Thyroid gland (tissue), 4 donors: ENCODE results near the gene SV2B. TPM values are rescaled to one million over a fixed set of nuclear protein-coding genes. Genes with fewer than 3 reads are reported as not detected.

Source experiments
- DNase-seq, 2 donors: peaks; one replicate each; pipeline ENCODE4 v3.0.0-alpha.2; 2019
- H3K27ac ChIP-seq, 3 donors: fragments of 200-600 bp; sonication (generic); 1 replicate in 2 of 3; 2 replicates in 1 of 3; pipeline ENCODE4 v1.5.1; 2016 to 2019; ENCODE audit warnings: mild to moderate bottlenecking in 1 of 3, moderate library complexity in 1 of 3
- H3K27me3 ChIP-seq: fragments of 200-600 bp; sonication (generic); one replicate; pipeline ENCODE4 v1.5.1; 2019
- H3K36me3 ChIP-seq, 2 donors: fragments of 200-600 bp; sonication (generic); one replicate each; pipeline ENCODE4 v1.5.1; 2016 to 2019
- H3K4me1 ChIP-seq, 2 donors: fragments of 200-600 bp; sonication (generic); one replicate each; pipeline ENCODE4 v1.5.1; 2017 to 2019
- H3K4me3 ChIP-seq, 3 donors: fragments of 200-600 bp; sonication (generic); replicated peaks in 1 of 3; 1 replicate in 2 of 3; 2 replicates in 1 of 3; pipeline ENCODE4 v1.5.1; 2016; ENCODE audit warnings: mild to moderate bottlenecking in 1 of 3
- H3K9me3 ChIP-seq: fragments of 200-600 bp; sonication (generic); one replicate; pipeline ENCODE4 v1.5.1; 2017
- POLR2A ChIP-seq, 2 donors: fragments of 450-650 bp; IDR thresholded peaks; one replicate each; pipeline ENCODE4 v1.6.1; 2017; ENCODE audit warnings: antibody characterized with exemption in 2 of 2, mild to moderate bottlenecking in 2 of 2, moderate library complexity in 1 of 2
- WGBS, 2 donors: methylation state at CpG; one replicate each; pipeline ENCODE4 v1.1.5; 2017; 5-methylcytosine and 5-hydroxymethylcytosine counted together
- intact Hi-C: fragments of 100-400 bp; cut with DNase I; formaldehyde crosslinking; loops from one replicate; pipeline ENCODE4 v1.15.1; 2023
- total RNA-seq, 4 donors: library from RNA; depleted of rRNA; stranded (reverse); fragments of >200 nt; gene quantifications; one replicate each; pipeline ENCODE4 v1.2.3, GENCODE V29; 2016
- TF ChIP-seq, protein P1 (sequence below), 6 experiments: fragments of 200-600 bp in 3 of 6; fragments of 450-650 bp in 3 of 6; sonication (generic) in 3 of 6; IDR thresholded peaks; one replicate each; pipeline ENCODE4 v1.5.1; 2016 to 2019; ENCODE audit warnings: antibody characterized with exemption in 6 of 6, mild to moderate bottlenecking in 2 of 6, inconsistent platforms in 1 of 6, moderate library complexity in 1 of 6

The SV2B gene
- total RNA-seq, 4 donors from 2014 or later = 0.83 to 3.9 (median 2.2) TPM

DNA sequence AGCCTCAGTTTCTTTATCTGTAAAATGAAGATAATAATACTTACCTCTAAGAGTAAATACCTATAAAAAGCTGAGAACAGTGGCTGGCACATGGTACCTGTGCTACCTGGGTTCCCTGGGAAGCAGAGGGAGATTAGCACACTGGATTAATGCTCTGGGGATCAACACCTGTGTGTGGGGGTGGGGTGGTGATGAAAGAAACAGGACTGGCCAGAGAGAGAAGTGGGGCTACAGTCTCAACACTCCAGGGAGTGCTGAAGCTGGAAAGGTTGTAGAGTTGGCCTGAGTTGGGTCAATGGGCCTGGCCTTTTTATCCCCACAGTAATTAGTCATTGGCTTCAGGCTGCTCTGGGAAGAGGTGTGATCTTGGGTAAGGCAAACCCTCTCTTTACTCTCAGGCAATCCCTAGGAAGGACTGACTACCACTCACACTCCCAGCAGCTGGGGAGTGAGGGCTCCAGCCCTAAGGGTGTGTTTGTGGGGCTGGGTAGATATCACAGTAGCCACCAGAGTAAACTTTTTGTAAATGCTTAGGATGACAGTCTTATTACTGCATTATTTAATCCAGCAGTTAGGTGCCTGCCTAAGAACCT, 102.5 kb downstream of the SV2B start:
- Histone ChIP-seq H3K36me3 (no peaks in the 10 kb centered on the region), H3K27me3 (no peaks in the 10 kb centered on the region), H3K9me3 (no peaks in the 10 kb centered on the region), H3K4me3 (no peak overlapping the region), H3K4me1 (no peaks in the 10 kb centered on the region), H3K27ac (no peak overlapping the region)
- TF ChIP-seq, protein P1, sequence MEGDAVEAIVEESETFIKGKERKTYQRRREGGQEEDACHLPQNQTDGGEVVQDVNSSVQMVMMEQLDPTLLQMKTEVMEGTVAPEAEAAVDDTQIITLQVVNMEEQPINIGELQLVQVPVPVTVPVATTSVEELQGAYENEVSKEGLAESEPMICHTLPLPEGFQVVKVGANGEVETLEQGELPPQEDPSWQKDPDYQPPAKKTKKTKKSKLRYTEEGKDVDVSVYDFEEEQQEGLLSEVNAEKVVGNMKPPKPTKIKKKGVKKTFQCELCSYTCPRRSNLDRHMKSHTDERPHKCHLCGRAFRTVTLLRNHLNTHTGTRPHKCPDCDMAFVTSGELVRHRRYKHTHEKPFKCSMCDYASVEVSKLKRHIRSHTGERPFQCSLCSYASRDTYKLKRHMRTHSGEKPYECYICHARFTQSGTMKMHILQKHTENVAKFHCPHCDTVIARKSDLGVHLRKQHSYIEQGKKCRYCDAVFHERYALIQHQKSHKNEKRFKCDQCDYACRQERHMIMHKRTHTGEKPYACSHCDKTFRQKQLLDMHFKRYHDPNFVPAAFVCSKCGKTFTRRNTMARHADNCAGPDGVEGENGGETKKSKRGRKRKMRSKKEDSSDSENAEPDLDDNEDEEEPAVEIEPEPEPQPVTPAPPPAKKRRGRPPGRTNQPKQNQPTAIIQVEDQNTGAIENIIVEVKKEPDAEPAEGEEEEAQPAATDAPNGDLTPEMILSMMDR (IDR thresholded peaks at IDR 0.05) = no peak
- no peak for TF ChIP-seq POLR2A (IDR thresholded peaks at IDR 0.05)
- DNase-seq = no peak
- intact Hi-C loops = no loop called here

DNA sequence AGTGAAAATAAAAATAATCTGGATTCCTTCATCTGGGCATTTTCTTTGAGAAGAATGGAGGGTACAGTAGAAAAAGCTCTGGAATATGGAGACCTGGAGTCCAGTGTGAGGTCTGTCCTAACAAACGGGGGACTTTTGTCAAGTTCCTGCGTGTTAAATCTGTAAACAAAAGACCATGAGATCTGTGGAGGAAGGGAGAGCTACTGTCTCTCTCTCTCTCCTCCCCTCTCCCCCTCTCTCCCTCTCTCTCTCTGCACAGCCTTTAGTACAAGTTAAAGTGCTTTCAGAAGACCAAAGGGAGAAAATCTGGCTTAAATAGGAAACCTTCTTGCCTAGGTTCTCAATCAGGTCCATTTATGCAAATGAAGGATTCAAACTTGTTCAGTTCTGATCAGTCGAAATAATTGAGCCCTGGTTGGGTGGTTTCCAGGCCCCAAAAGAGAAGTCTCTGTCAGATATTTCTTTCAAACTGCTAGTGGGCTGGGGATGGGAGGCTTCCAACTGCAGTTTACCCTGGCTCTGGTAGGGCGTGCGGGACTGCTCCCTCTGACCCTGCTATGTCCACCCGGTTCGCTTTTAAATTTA, 103.7 kb downstream of the SV2B start:
- intact Hi-C loops = no loop called here
- TF ChIP-seq, protein P1 (IDR thresholded peaks at IDR 0.05) = no peak
- no peak for TF ChIP-seq POLR2A (IDR thresholded peaks at IDR 0.05)
- H3K4me3 ChIP-seq = no peak overlapping the region
- no peaks in the 10 kb centered on the region for H3K4me1 ChIP-seq
- no peaks in the 10 kb centered on the region for H3K9me3 ChIP-seq
- H3K36me3 ChIP-seq = no peaks in the 10 kb centered on the region
- no peak overlapping the region for H3K27ac ChIP-seq
- DNase-seq = no peak
- WGBS, 2 donors = 63 to 73% methylated on average over 7 of the region's 7 CpGs
- H3K27me3 ChIP-seq = no peaks in the 10 kb centered on the region

DNA sequence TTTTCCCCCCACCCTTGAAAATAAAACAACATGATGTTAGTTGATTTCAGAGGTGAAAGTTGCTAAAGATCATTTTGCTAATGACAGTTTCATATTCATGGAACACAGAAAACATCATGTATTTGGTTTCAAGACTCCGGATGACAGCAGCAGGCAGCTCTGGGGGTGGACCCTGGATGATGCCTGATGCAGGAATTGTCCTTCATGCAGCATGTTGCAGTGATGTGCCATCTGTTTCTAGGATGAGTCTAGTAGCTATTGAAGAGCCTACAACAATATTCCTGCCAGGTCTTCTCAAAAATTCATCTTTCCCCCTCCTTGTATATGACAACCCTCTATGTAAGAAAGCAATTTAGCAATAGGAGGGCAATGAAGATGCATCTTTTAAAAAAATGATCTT, 108.3 kb downstream of the SV2B start:
- Histone ChIP-seq H3K4me1 (no peaks in the 10 kb centered on the region), H3K9me3 (no peaks in the 10 kb centered on the region), H3K27ac (no peak overlapping the region), H3K36me3 (no peaks in the 10 kb centered on the region), H3K4me3 (no peak overlapping the region), H3K27me3 (no peaks in the 10 kb centered on the region)
- TF ChIP-seq, protein P1 (IDR thresholded peaks at IDR 0.05) = no peak
- no peak for TF ChIP-seq POLR2A (IDR thresholded peaks at IDR 0.05)
- WGBS, 2 donors = 81% methylated on average over 1 of the region's 1 CpG
- intact Hi-C loops = no loop called here
- no peak for DNase-seq

DNA sequence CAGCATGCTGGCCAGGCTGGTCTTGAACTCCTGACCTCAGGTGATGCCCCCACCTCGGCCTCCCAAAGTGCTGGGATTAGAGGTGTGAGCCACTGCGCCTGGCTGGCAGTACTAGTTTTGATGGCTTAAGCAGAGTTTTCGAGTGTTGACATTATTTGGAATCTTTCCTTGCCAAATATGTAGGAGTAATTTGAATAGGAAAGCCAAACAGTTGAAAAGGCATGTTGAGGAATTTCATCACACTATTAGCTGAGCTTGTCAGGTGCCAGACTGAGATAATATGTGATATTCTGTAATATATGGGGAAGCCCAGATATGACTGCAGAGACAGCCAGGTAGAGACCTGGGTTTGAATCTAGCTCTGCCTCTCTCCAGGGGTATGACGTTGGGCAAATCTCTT, 109.3 kb downstream of the SV2B start:
- H3K36me3 ChIP-seq = no peaks in the 10 kb centered on the region
- H3K27ac ChIP-seq = no peak overlapping the region
- WGBS, 2 donors = 54 to 67% methylated on average over 4 of the region's 4 CpGs
- no peaks in the 10 kb centered on the region for H3K27me3 ChIP-seq
- intact Hi-C loops = no loop called here
- H3K4me3 ChIP-seq = no peak overlapping the region
- DNase-seq = no peak
- no peaks in the 10 kb centered on the region for H3K4me1 ChIP-seq
- TF ChIP-seq, protein P1 (IDR thresholded peaks at IDR 0.05) = no peak
- H3K9me3 ChIP-seq = no peaks in the 10 kb centered on the region

DNA sequence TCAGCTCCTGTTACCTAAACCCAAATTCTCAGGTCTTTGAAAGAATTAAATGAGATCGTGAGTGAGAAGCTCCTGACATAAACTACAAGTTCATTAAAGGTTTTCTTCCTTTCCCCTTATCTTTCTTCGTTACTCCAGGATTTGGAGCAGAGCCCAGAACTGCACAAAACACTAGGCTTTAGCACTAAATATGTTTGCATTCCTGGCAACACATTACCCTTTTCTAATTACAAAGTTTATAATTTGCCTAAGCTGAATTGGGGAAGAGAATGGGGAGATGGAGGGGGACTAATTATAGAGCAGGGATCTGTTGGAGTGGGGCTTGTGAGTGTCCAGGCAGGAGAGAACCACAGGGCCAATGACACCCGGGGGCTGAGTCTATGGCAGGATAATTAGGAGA, 109.7 kb downstream of the SV2B start:
- Histone ChIP-seq H3K4me3 (no peak overlapping the region), H3K27me3 (no peaks in the 10 kb centered on the region), H3K4me1 (no peaks in the 10 kb centered on the region), H3K9me3 (no peaks in the 10 kb centered on the region), H3K36me3 (no peaks in the 10 kb centered on the region), H3K27ac (no peak overlapping the region)
- intact Hi-C loops = no loop called here
- 53 to 63% methylated on average over 3 of the region's 3 CpGs for WGBS, 2 donors
- no peak for TF ChIP-seq POLR2A (IDR thresholded peaks at IDR 0.05)
- TF ChIP-seq, protein P1 (IDR thresholded peaks at IDR 0.05) = no peak
- DNase-seq = no peak
